H1 (cell line): ENCODE data around the gene ZFPL1. TPM values are rescaled to one million over a fixed set of nuclear protein-coding genes. Genes with fewer than 3 reads are reported as not detected.
A peak's percentile ranks its signal among the peaks of the same experiment; 100 is the strongest.

Experiments
- BCL11A ChIP-seq, 2 experiments: IDR thresholded peaks; one replicate each; pipeline ENCODE4 v1.6.1; 2011; ENCODE audit warnings: low read depth in 2 of 2, low read length in 2 of 2, mild to moderate bottlenecking in 2 of 2
- CREB1 ChIP-seq: IDR thresholded peaks from 2 replicates; pipeline ENCODE4 v1.6.1; 2012; ENCODE audit warnings: inconsistent platforms
- GABPA ChIP-seq: IDR thresholded peaks from 2 replicates; pipeline ENCODE4 v1.6.1; 2011; ENCODE audit warnings: mild to moderate bottlenecking, low read length, moderate library complexity, borderline replicate concordance; ENCODE audit not compliant: insufficient read depth
- KDM5A ChIP-seq: fragments of 200-600 bp; IDR thresholded peaks from 2 replicates; pipeline ENCODE4 v1.7.1; 2012; ENCODE audit warnings: mild to moderate bottlenecking, low read length, inconsistent platforms, mixed read lengths
- RFX5 ChIP-seq: IDR thresholded peaks from 2 replicates; pipeline ENCODE4 v1.6.1; 2011; ENCODE audit warnings: low read depth, low read length, improper control_type of control experiment, borderline replicate concordance
- SAP30 ChIP-seq: fragments of 300-600 bp; sonication (generic); IDR thresholded peaks from 2 replicates; pipeline ENCODE4 v1.7.1; 2012; ENCODE audit warnings: low read length, moderate library complexity, mild to moderate bottlenecking, inconsistent platforms; ENCODE audit not compliant: insufficient read depth, insufficient replicate concordance
- polyA plus RNA-seq, 7 experiments: library from polyadenylated mRNA; depleted of rRNA in 3 of 7; stranded (reverse) in 5 of 7; unstranded in 2 of 7; fragments of >200 nt in 5 of 7; fragments of 200-250 nt in 2 of 7; gene quantifications; 1 replicate in 5 of 7; 2 replicates in 1 of 7; 4 replicates in 1 of 7; pipeline versions ENCODE4 v1.2.1 to v1.2.3, GENCODE V29; 2011 to 2013; ENCODE audit warnings: missing spikeins in 2 of 7, mixed read lengths in 2 of 7
- total RNA-seq: library from RNA; stranded (reverse); fragmentation: NEBNext Ultra II Directional; extraction: Animal tissue kit (Norgen Biotek cat#: 25700); gene quantifications from 2 replicates; pipeline ENCODE4 v1.2.1, GENCODE V29; 2021
- TF ChIP-seq, protein P1 (sequence below): IDR thresholded peaks from 2 replicates; pipeline ENCODE4 v1.6.1; 2012; ENCODE audit warnings: inconsistent platforms

ZFPL1 gene
- total and polyA plus RNA-seq, 2 of the 8 experiments (the other 6 are each of a cell fraction or from before 2014, with no cell fraction given): 21.5 to 76.8 TPM

DNA sequence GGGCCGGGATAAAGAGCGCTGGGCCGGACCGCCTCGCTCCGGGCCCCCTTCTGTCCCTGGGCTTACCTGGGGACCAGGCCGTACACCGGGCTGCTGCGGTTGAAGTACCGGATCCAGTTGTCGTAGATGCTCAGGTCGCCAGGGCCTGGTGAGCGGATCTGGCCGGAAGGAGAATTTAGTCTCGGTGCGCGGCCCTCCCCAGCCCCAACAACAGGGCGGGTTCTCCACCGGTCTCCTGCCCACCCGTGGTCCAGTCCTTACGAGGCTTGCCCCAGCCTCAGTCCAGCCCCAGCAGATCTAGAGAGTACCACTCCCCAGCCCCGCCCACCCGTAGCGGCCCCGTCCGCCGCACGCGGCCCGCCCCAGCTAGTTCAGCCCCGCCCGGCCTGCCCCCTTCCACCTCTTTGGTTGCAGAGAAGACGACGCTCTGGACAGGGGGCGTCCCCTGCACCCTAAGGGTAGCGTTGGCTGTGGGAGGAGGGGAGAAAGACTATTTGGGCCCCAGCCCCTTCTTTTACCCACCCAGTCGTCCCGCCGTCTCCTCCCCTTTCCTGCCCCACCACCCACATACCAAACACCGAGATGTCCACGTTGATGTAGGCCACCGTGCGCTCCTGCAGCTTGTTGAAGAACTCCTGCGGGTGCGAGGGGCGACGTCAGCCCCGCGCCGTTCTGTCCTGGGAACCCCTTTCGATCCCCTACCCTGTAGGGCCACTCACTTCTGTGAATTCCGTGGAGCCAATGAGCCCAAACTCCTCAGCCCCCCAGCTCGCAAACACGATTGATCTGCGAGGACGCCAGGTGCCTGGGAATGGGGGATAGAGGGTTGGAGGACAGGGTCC lies 36.2 kb upstream of the ZFPL1 start (continued):
- TF ChIP-seq, protein P1, sequence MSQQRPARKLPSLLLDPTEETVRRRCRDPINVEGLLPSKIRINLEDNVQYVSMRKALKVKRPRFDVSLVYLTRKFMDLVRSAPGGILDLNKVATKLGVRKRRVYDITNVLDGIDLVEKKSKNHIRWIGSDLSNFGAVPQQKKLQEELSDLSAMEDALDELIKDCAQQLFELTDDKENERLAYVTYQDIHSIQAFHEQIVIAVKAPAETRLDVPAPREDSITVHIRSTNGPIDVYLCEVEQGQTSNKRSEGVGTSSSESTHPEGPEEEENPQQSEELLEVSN: peak; percentile 54
- TF ChIP-seq BCL11A (IDR thresholded peaks at IDR 0.05; ENCODE audit: low read depth in 2 of 2, low read length in 2 of 2) (no peak), RFX5 (no peak), SAP30 (no peak), CREB1 (no peak), GABPA (no peak), KDM5A (no peak)
